Suprapubic skin (tissue), 3 donors: Measurements from ENCODE around the gene ARF3.

Experiments
- CTCF ChIP-seq, 2 donors: fragments of 200-600 bp in 1 of 2; fragments of 450-650 bp in 1 of 2; sonication (generic) in 1 of 2; IDR thresholded peaks; one replicate each; pipeline ENCODE4 v1.5.1; 2016 to 2019; ENCODE audit warnings: antibody characterized with exemption in 2 of 2, mild to moderate bottlenecking in 1 of 2, moderate library complexity in 1 of 2
- POLR2AphosphoS5 ChIP-seq, 3 donors: sonication (generic); formaldehyde crosslinking; IDR thresholded peaks; one replicate each; pipeline ENCODE4 v1.6.1; 2017; ENCODE audit warnings: antibody characterized with exemption in 3 of 3

DNA sequence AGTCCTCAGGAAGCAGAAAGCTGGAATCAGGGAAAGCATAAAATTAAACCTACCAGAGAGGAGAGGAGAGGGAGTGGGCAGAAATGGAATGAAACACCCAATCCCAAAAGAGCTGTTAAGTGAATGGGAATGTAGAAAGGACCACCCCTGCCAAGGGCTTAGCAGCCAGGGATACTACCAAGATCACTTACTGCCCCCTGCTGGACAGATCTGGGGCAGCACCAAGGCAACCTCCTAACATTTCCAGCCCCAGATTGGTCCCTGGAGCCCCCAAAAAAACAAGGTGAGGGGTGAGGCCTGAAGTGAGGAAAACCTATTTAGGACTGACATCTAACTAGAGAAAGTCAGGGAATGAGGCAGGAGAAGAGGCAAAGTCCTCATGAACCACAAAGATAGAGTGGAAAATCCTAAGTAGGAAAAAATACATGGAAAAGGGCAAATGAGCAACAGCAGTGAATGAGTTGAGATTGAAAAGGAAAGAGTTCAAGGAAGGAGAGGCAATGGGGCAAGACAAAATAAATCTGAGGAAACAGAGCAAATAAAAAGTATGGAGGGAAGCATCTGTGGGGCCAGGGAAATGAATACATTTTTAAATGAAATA is 20.8 kb downstream of the ARF3 start:
- peak; percentile 65 to 89 for TF ChIP-seq CTCF (IDR thresholded peaks at IDR 0.05)
- TF ChIP-seq POLR2AphosphoS5 (IDR thresholded peaks at IDR 0.05), result no peak
